ENCODE data around the gene RPL37A.

The RPL37A gene

GRCh38 chr2:216482640-216483039, 16.0 kb upstream of the RPL37A start:
- no peaks in the 10 kb centered on the region for H3K79me2 ChIP-seq (ENCODE audit: insufficient read depth, low read depth)
- H4K20me1 ChIP-seq (ENCODE audit: insufficient read depth) = no peaks in the 10 kb centered on the region
- H3K4me3 ChIP-seq (IDR thresholded peaks at IDR 0.05; ENCODE audit: insufficient read depth, low read depth, low read length) = no peak overlapping the region

GRCh38 chr2:216485237-216485636, 13.4 kb upstream of the RPL37A start:
- Histone ChIP-seq H3K79me2 (ENCODE audit: insufficient read depth, low read depth) (no peaks in the 10 kb centered on the region), H3K27me3 (ENCODE audit: insufficient read depth, low read depth) (no peaks in the 10 kb centered on the region), H3K4me3 (IDR thresholded peaks at IDR 0.05; ENCODE audit: insufficient read depth, low read depth, low read length) (no peak overlapping the region), H3K9ac (no peak overlapping the region), H3K27ac (no peak overlapping the region), H2AFZ (ENCODE audit: low read depth) (no peak overlapping the region), H3K4me2 (no peak overlapping the region), H4K20me1 (ENCODE audit: insufficient read depth) (no peaks in the 10 kb centered on the region), H3K4me1 (ENCODE audit: low read depth, poor library complexity, severe bottlenecking) (no peaks in the 10 kb centered on the region), H3K36me3 (ENCODE audit: insufficient read depth) (no peaks in the 10 kb centered on the region)
- no peak for TF ChIP-seq CTCF (conservative IDR thresholded peaks at IDR 0.05; ENCODE audit: low read depth, low read length)

More at GRCh38 chr2:216482640-216483039, 16.0 kb upstream of the RPL37A start:
- TF ChIP-seq CTCF (conservative IDR thresholded peaks at IDR 0.05; ENCODE audit: low read depth, low read length) = no peak
- Histone ChIP-seq H3K9ac (no peak overlapping the region), H3K36me3 (ENCODE audit: insufficient read depth) (no peaks in the 10 kb centered on the region), H3K27me3 (ENCODE audit: insufficient read depth, low read depth) (no peaks in the 10 kb centered on the region), H3K27ac (no peak overlapping the region), H3K4me1 (ENCODE audit: low read depth, poor library complexity, severe bottlenecking) (no peaks in the 10 kb centered on the region), H2AFZ (ENCODE audit: low read depth) (no peak overlapping the region), H3K4me2 (no peak overlapping the region)

- Histone ChIP-seq H3K4me3 (IDR thresholded peaks at IDR 0.05; ENCODE audit: insufficient read depth, low read depth, low read length) (no peak overlapping the region), H3K79me2 (ENCODE audit: insufficient read depth, low read depth) (no peaks in the 10 kb centered on the region), H3K36me3 (ENCODE audit: insufficient read depth) (no peaks in the 10 kb centered on the region), H3K4me1 (ENCODE audit: low read depth, poor library complexity, severe bottlenecking) (no peaks in the 10 kb centered on the region), H3K9ac (no peak overlapping the region), H4K20me1 (ENCODE audit: insufficient read depth) (no peaks in the 10 kb centered on the region), H3K27me3 (ENCODE audit: insufficient read depth, low read depth) (no peaks in the 10 kb centered on the region), H3K27ac (no peak overlapping the region), H3K4me2 (no peak overlapping the region), H2AFZ (ENCODE audit: low read depth) (no peak overlapping the region)
- TF ChIP-seq CTCF (conservative IDR thresholded peaks at IDR 0.05; ENCODE audit: low read depth, low read length) = no peak
Observed at GRCh38 chr2:216485745-216486144, 12.9 kb upstream of the RPL37A start.

GRCh38 chr2:216486271-216486670, 12.4 kb upstream of the RPL37A start:
- no peak for TF ChIP-seq CTCF (conservative IDR thresholded peaks at IDR 0.05; ENCODE audit: low read depth, low read length)

More at GRCh38 chr2:216486271-216486670, 12.4 kb upstream of the RPL37A start:
- Histone ChIP-seq H3K27me3 (ENCODE audit: insufficient read depth, low read depth) (no peaks in the 10 kb centered on the region), H2AFZ (ENCODE audit: low read depth) (no peak overlapping the region), H3K4me2 (no peak overlapping the region), H4K20me1 (ENCODE audit: insufficient read depth) (no peaks in the 10 kb centered on the region), H3K36me3 (ENCODE audit: insufficient read depth) (no peaks in the 10 kb centered on the region), H3K4me3 (IDR thresholded peaks at IDR 0.05; ENCODE audit: insufficient read depth, low read depth, low read length) (no peak overlapping the region), H3K27ac (no peak overlapping the region), H3K9ac (no peak overlapping the region), H3K79me2 (ENCODE audit: insufficient read depth, low read depth) (no peaks in the 10 kb centered on the region), H3K4me1 (ENCODE audit: low read depth, poor library complexity, severe bottlenecking) (no peaks in the 10 kb centered on the region)
